ENCODE results near the gene PLEKHB2.
"Not testable (repeated sequence)": the region's sequence is repeated elsewhere in the genome, so short reads cannot be mapped to it uniquely, and the experiment has no call there.

Gene PLEKHB2

GRCh38 chr2:131076707-131077106 lies 28.4 kb upstream of the PLEKHB2 start:
- Histone ChIP-seq H4K20me1 (ENCODE audit: insufficient read depth, low read length) (peaks cover 58% of the 10 kb centered on the region), H3K79me2 (ENCODE audit: insufficient read depth, low read length) (peaks cover 93% of the 10 kb centered on the region), H3K36me3 (ENCODE audit: insufficient read depth, low read length) (peaks cover 93% of the 10 kb centered on the region), H2AFZ (ENCODE audit: low read depth, low read length) (no peak overlapping the region), H3K4me2 (ENCODE audit: insufficient read depth, low read length) (no peak overlapping the region), H3K9ac (ENCODE audit: low read depth, low read length) (no peak overlapping the region), H3K27ac (ENCODE audit: low read length) (no peak overlapping the region), H3K4me3 (ENCODE audit: low read depth in 1 of 2, low read length in 2 of 2) (no peak overlapping the region), H3K4me1 (ENCODE audit: insufficient read depth, low read length) (no peaks in the 10 kb centered on the region), H3K27me3 (ENCODE audit: insufficient read depth, low read length, poor library complexity) (no peaks in the 10 kb centered on the region), H3K9me3 (ENCODE audit: insufficient read depth, low read length, severe bottlenecking) (no peaks in the 10 kb centered on the region)
- no peak for ATAC-seq (ENCODE audit: insufficient read depth, low read depth)
- TF ChIP-seq EZH2 (IDR thresholded peaks at IDR 0.05; ENCODE audit: borderline replicate concordance, low read depth, low read length, severe bottlenecking), result no peak
- no peak for TF ChIP-seq CTCF (IDR thresholded peaks at IDR 0.05; ENCODE audit: borderline replicate concordance, extremely low read depth, low read length, poor library complexity, severe bottlenecking)
- no peak for DNase-seq

GRCh38 chr2:131077182-131077846 lies 27.8 kb upstream of the PLEKHB2 start:
- no peak for TF ChIP-seq CTCF (IDR thresholded peaks at IDR 0.05; ENCODE audit: borderline replicate concordance, extremely low read depth, low read length, poor library complexity, severe bottlenecking)
- TF ChIP-seq EZH2 (IDR thresholded peaks at IDR 0.05; ENCODE audit: borderline replicate concordance, low read depth, low read length, severe bottlenecking), result no peak
- Histone ChIP-seq H3K9me3 (ENCODE audit: insufficient read depth, low read length, severe bottlenecking) (no peaks in the 10 kb centered on the region), H3K36me3 (ENCODE audit: insufficient read depth, low read length) (peaks cover 95% of the 10 kb centered on the region), H3K79me2 (ENCODE audit: insufficient read depth, low read length) (peaks cover 94% of the 10 kb centered on the region), H3K27ac (ENCODE audit: low read length) (no peak overlapping the region), H3K4me1 (ENCODE audit: insufficient read depth, low read length) (no peaks in the 10 kb centered on the region), H3K27me3 (ENCODE audit: insufficient read depth, low read length, poor library complexity) (no peaks in the 10 kb centered on the region), H4K20me1 (ENCODE audit: insufficient read depth, low read length) (peaks cover 61% of the 10 kb centered on the region), H3K4me2 (ENCODE audit: insufficient read depth, low read length) (no peak overlapping the region), H2AFZ (ENCODE audit: low read depth, low read length) (no peak overlapping the region), H3K9ac (ENCODE audit: low read depth, low read length) (no peak overlapping the region), H3K4me3 (ENCODE audit: low read depth in 1 of 2, low read length in 2 of 2) (no peak overlapping the region)
- ATAC-seq (ENCODE audit: insufficient read depth, low read depth), result no peak
- no peak for DNase-seq

- Histone ChIP-seq H3K27me3 (ENCODE audit: insufficient read depth, low read length, poor library complexity) (no peaks in the 10 kb centered on the region), H3K27ac (ENCODE audit: low read length) (no peak overlapping the region)
- TF ChIP-seq CTCF (IDR thresholded peaks at IDR 0.05; ENCODE audit: borderline replicate concordance, extremely low read depth, low read length, poor library complexity, severe bottlenecking) (no peak), EZH2 (IDR thresholded peaks at IDR 0.05; ENCODE audit: borderline replicate concordance, low read depth, low read length, severe bottlenecking) (no peak)
Measured at GRCh38 chr2:131077966-131078365, 27.2 kb upstream of the PLEKHB2 start.

GRCh38 chr2:131079931-131080330 lies 25.2 kb upstream of the PLEKHB2 start:
- not testable (repeated sequence) for H3K9ac ChIP-seq (ENCODE audit: low read depth, low read length); H3K4me1 ChIP-seq (ENCODE audit: insufficient read depth, low read length); H3K9me3 ChIP-seq (ENCODE audit: insufficient read depth, low read length, severe bottlenecking); H2AFZ ChIP-seq (ENCODE audit: low read depth, low read length); H3K4me2 ChIP-seq (ENCODE audit: insufficient read depth, low read length); H3K27ac ChIP-seq (ENCODE audit: low read length); H3K4me3 ChIP-seq (ENCODE audit: low read depth in 1 of 2, low read length in 2 of 2); DNase-seq; H3K27me3 ChIP-seq (ENCODE audit: insufficient read depth, low read length, poor library complexity); ATAC-seq (ENCODE audit: insufficient read depth, low read depth)
- Histone ChIP-seq H4K20me1 (ENCODE audit: insufficient read depth, low read length) (peaks cover 63% of the 10 kb centered on the region), H3K79me2 (ENCODE audit: insufficient read depth, low read length) (peaks cover 93% of the 10 kb centered on the region), H3K36me3 (ENCODE audit: insufficient read depth, low read length) (peaks cover 88% of the 10 kb centered on the region)

More at GRCh38 chr2:131077966-131078365, 27.2 kb upstream of the PLEKHB2 start:
- H4K20me1 ChIP-seq (ENCODE audit: insufficient read depth, low read length), result peaks cover 63% of the 10 kb centered on the region
- ATAC-seq (ENCODE audit: insufficient read depth, low read depth), result no peak
- no peak overlapping the region for H3K4me3 ChIP-seq (ENCODE audit: low read depth in 1 of 2, low read length in 2 of 2)
- peaks cover 96% of the 10 kb centered on the region for H3K36me3 ChIP-seq (ENCODE audit: insufficient read depth, low read length)
- no peak overlapping the region for H3K9ac ChIP-seq (ENCODE audit: low read depth, low read length)
- no peak overlapping the region for H3K4me2 ChIP-seq (ENCODE audit: insufficient read depth, low read length)
- DNase-seq, result no peak
- peaks cover 94% of the 10 kb centered on the region for H3K79me2 ChIP-seq (ENCODE audit: insufficient read depth, low read length)
- H3K4me1 ChIP-seq (ENCODE audit: insufficient read depth, low read length), result no peaks in the 10 kb centered on the region
- no peak overlapping the region for H2AFZ ChIP-seq (ENCODE audit: low read depth, low read length)
- H3K9me3 ChIP-seq (ENCODE audit: insufficient read depth, low read length, severe bottlenecking), result no peaks in the 10 kb centered on the region
